ENCODE results near the gene SEMA3F.

DNA sequence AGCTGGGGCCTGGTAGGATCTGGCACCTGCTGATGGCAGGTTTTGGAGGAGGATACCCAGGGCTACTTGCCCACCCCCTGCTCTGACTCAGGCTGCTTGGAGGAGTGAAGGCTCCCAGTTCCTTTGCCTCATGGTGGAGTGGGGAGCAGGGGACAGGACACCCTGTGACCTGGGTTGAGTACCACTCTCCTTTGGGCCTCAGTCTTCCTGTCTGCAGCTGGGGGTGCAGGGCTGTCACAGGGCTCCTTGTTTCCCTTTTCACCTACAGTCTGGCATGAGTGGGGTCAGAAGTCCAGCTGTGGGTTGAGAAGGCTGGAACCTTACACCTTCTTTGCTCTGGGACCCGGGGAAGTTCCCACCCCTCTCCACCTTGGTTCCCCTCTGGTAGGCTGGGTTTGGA, 14.7 kb downstream of the SEMA3F start:
- TF ChIP-seq CTCF (IDR thresholded peaks at IDR 0.05 in 4 of 5, conservative IDR thresholded peaks at IDR 0.05 in 1 of 5) (no peak), POLR2A (IDR thresholded peaks at IDR 0.05) (no peak)

Data from gastrocnemius medialis (tissue), 4 donors.